ENCODE data around the gene TEAD1.

GRCh38 chr11:12695873-12696272 is 21.7 kb downstream of the TEAD1 start:
- TF ChIP-seq, protein P1, sequence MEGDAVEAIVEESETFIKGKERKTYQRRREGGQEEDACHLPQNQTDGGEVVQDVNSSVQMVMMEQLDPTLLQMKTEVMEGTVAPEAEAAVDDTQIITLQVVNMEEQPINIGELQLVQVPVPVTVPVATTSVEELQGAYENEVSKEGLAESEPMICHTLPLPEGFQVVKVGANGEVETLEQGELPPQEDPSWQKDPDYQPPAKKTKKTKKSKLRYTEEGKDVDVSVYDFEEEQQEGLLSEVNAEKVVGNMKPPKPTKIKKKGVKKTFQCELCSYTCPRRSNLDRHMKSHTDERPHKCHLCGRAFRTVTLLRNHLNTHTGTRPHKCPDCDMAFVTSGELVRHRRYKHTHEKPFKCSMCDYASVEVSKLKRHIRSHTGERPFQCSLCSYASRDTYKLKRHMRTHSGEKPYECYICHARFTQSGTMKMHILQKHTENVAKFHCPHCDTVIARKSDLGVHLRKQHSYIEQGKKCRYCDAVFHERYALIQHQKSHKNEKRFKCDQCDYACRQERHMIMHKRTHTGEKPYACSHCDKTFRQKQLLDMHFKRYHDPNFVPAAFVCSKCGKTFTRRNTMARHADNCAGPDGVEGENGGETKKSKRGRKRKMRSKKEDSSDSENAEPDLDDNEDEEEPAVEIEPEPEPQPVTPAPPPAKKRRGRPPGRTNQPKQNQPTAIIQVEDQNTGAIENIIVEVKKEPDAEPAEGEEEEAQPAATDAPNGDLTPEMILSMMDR (IDR thresholded peaks at IDR 0.05), result no peak
- no peak for TF ChIP-seq POLR2A (IDR thresholded peaks at IDR 0.05)
